Stimulated activated CD8-positive, alpha-beta memory T cell treated with anti-CD3 and anti-CD28 coated beads, Interleukin-15, amount 100 ng/mL, for 24 hours (primary cell): ENCODE measurements around the gene YIPF1.
"Not testable (repeated sequence)": the region's sequence is repeated elsewhere in the genome, so short reads cannot be mapped to it uniquely, and the experiment has no call there.

Experiments
- DNase-seq: peaks from one replicate; pipeline ENCODE4 v3.0.0-alpha.2; 2020; ENCODE audit warnings: low read depth

The YIPF1 gene

GRCh38 chr1:53894644-53895043 is 5.0 kb upstream of the YIPF1 start:
- DNase-seq, result no peak

GRCh38 chr1:53893999-53894636 is 4.5 kb upstream of the YIPF1 start, which contains the start of gene DIO1:
DIO1 (plus strand) TSS chr1:53894187; CDS start chr1:53894211, 24 bp downstream.
- no peak for DNase-seq

- no peak for DNase-seq
These were observed 3.3 kb upstream of the YIPF1 start for GRCh38 chr1:53892911-53893310.

- DNase-seq, result no peak
These were observed 2.1 kb upstream of the YIPF1 start for GRCh38 chr1:53891678-53892077.

- DNase-seq, result no peak
These were observed 1.4 kb upstream of the YIPF1 start for GRCh38 chr1:53891018-53891417.

- peak; percentile 3 for DNase-seq
These were observed 935 bp upstream of the YIPF1 start for GRCh38 chr1:53890522-53890941.

- no peak for DNase-seq
These were observed 916 bp downstream of the YIPF1 start for GRCh38 chr1:53888681-53889080.

GRCh38 chr1:53883600-53883999 is 6.0 kb downstream of the YIPF1 start:
- not testable (repeated sequence) for DNase-seq

- DNase-seq, result not testable (repeated sequence)
These were observed 7.7 kb downstream of the YIPF1 start for GRCh38 chr1:53881853-53882252.

GRCh38 chr1:53878492-53879105 is 11.0 kb downstream of the YIPF1 start:
- no peak for DNase-seq

- DNase-seq, result not testable (repeated sequence)
These were observed 14.4 kb downstream of the YIPF1 start for GRCh38 chr1:53875150-53875549.

- no peak for DNase-seq
These were observed 17.7 kb downstream of the YIPF1 start for GRCh38 chr1:53871773-53872484.

- DNase-seq, result no peak
These were observed 18.4 kb downstream of the YIPF1 start for GRCh38 chr1:53871221-53871620.

- DNase-seq, result no peak
These were observed 20.0 kb downstream of the YIPF1 start for GRCh38 chr1:53869454-53870117.

GRCh38 chr1:53868565-53868964 is 21.0 kb downstream of the YIPF1 start:
- DNase-seq, result no peak

GRCh38 chr1:53862507-53862906 is 27.1 kb downstream of the YIPF1 start:
- DNase-seq, result no peak

- no peak for DNase-seq
These were observed 28.6 kb downstream of the YIPF1 start for GRCh38 chr1:53860967-53861411.

GRCh38 chr1:53851571-53852285 is 37.9 kb downstream of the YIPF1 start:
- no peak for DNase-seq

GRCh38 chr1:53850082-53850673 is 39.4 kb downstream of the YIPF1 start:
- DNase-seq, result no peak

- no peak for DNase-seq
These were observed 41.6 kb downstream of the YIPF1 start for GRCh38 chr1:53847980-53848379.

GRCh38 chr1:53842347-53842746 is 47.2 kb downstream of the YIPF1 start:
- DNase-seq, result no peak

- DNase-seq, result no peak
These were observed 51.0 kb downstream of the YIPF1 start for GRCh38 chr1:53838654-53838974.
